HepG2 (cell line): ENCODE data around the gene LIM2. TPM values are rescaled to one million over a fixed set of nuclear protein-coding genes. Genes with fewer than 3 reads are reported as not detected.

Experiments
- ATF3 ChIP-seq: sonication (generic); formaldehyde crosslinking; IDR thresholded peaks from 2 replicates; pipeline ENCODE4 v1.4.0; 2020; ENCODE audit warnings: missing genetic modification reagents
- CC2D1A ChIP-seq: sonication (generic); formaldehyde crosslinking; IDR thresholded peaks from 2 replicates; pipeline ENCODE4 v1.8.1; 2023; ENCODE audit warnings: mild to moderate bottlenecking, missing genetic modification reagents
- CCDC6 ChIP-seq: sonication (generic); formaldehyde crosslinking; IDR thresholded peaks from 2 replicates; pipeline ENCODE4 v1.8.1; 2022; ENCODE audit warnings: mild to moderate bottlenecking, missing genetic modification reagents, moderate library complexity
- DBP ChIP-seq: sonication (generic); formaldehyde crosslinking; IDR thresholded peaks from 2 replicates; pipeline ENCODE4 v1.4.0; 2020; ENCODE audit warnings: missing genetic modification reagents; ENCODE audit errors: not compliant biosample characterization
- FOXJ3 ChIP-seq: sonication (generic); formaldehyde crosslinking; IDR thresholded peaks from 2 replicates; pipeline ENCODE4 v1.4.0; 2020; ENCODE audit warnings: missing genetic modification reagents, mild to moderate bottlenecking, borderline replicate concordance
- GFI1 ChIP-seq: sonication (generic); formaldehyde crosslinking; IDR thresholded peaks from 2 replicates; pipeline ENCODE4 v1.5.0; 2020; ENCODE audit warnings: missing genetic modification reagents, mild to moderate bottlenecking, borderline replicate concordance
- HHEX ChIP-seq: IDR thresholded peaks from 2 replicates; pipeline ENCODE4 v1.6.1; 2016; ENCODE audit warnings: control low read depth
- HNRNPH1 ChIP-seq: fragments of 200-400 bp; formaldehyde crosslinking; optimal IDR thresholded peaks from 2 replicates; pipeline ENCODE3; 2017; ENCODE audit warnings: mild to moderate bottlenecking, low read depth, low read length
- HOXA5 ChIP-seq: sonication (generic); formaldehyde crosslinking; IDR thresholded peaks from 2 replicates; pipeline ENCODE4 v1.4.0; 2020; ENCODE audit warnings: missing genetic modification reagents
- MEIS2 ChIP-seq: sonication (generic); formaldehyde crosslinking; IDR thresholded peaks from 2 replicates; pipeline ENCODE4 v1.9.0; 2021; ENCODE audit warnings: mild to moderate bottlenecking, missing genetic modification reagents
- MTERF4 ChIP-seq: sonication (generic); formaldehyde crosslinking; IDR thresholded peaks from 2 replicates; pipeline ENCODE4 v1.8.0; 2023; ENCODE audit warnings: mild to moderate bottlenecking, missing genetic modification reagents
- NCOA2 ChIP-seq: sonication (generic); formaldehyde crosslinking; IDR thresholded peaks from 2 replicates; pipeline ENCODE4 v1.8.0; 2022; ENCODE audit warnings: inconsistent platforms
- NR2F1 ChIP-seq, 2 experiments: fragments of 450-650 bp in 1 of 2; formaldehyde crosslinking in 1 of 2; IDR thresholded peaks; 2 replicates each; pipeline versions ENCODE4 v1.5.0 to v1.6.1; 2016 to 2020; ENCODE audit warnings: mild to moderate bottlenecking in 1 of 2, missing compliant biosample characterization in 1 of 2, missing genetic modification reagents in 1 of 2, moderate library complexity in 1 of 2
- NR3C1 ChIP-seq: sonication (generic); formaldehyde crosslinking; IDR thresholded peaks from 2 replicates; pipeline ENCODE4 v1.4.0; 2020; ENCODE audit warnings: missing genetic modification reagents
- SNAI1 ChIP-seq: sonication (generic); formaldehyde crosslinking; IDR thresholded peaks from 2 replicates; pipeline ENCODE4 v1.5.0; 2020; ENCODE audit warnings: mild to moderate bottlenecking, missing genetic modification reagents, borderline replicate concordance
- XRCC5 ChIP-seq: fragments of 200-400 bp; formaldehyde crosslinking; optimal IDR thresholded peaks from 2 replicates; pipeline ENCODE3; 2017; ENCODE audit warnings: mild to moderate bottlenecking, low read length
- ZBTB3 ChIP-seq: sonication (generic); formaldehyde crosslinking; IDR thresholded peaks from 2 replicates; pipeline ENCODE4 v1.4.0; 2020; ENCODE audit warnings: low read depth, mild to moderate bottlenecking, moderate library complexity, missing genetic modification reagents, borderline replicate concordance
- ZFP62 ChIP-seq: sonication (generic); formaldehyde crosslinking; IDR thresholded peaks from 2 replicates; pipeline ENCODE4 v1.4.0; 2020; ENCODE audit warnings: missing genetic modification reagents
- ZNF18 ChIP-seq: sonication (generic); formaldehyde crosslinking; IDR thresholded peaks from 2 replicates; pipeline ENCODE4 v1.8.0; 2022; ENCODE audit warnings: mild to moderate bottlenecking, missing genetic modification reagents; ENCODE audit not compliant: insufficient replicate concordance
- ZNF256 ChIP-seq: sonication (generic); formaldehyde crosslinking; conservative IDR thresholded peaks from 2 replicates; pipeline ENCODE4 v1.4.0; 2020; ENCODE audit warnings: missing genetic modification reagents
- ZNF317 ChIP-seq: sonication (generic); formaldehyde crosslinking; IDR thresholded peaks from 2 replicates; pipeline ENCODE4 v1.5.0; 2020; ENCODE audit warnings: mild to moderate bottlenecking, missing genetic modification reagents
- ZNF326 ChIP-seq: sonication (generic); formaldehyde crosslinking; IDR thresholded peaks from 2 replicates; pipeline ENCODE4 v1.4.0; 2020; ENCODE audit warnings: missing genetic modification reagents, borderline replicate concordance
- ZNF577 ChIP-seq: sonication (generic); formaldehyde crosslinking; IDR thresholded peaks from 2 replicates; pipeline ENCODE4 v1.4.0; 2020; ENCODE audit warnings: mild to moderate bottlenecking, low read depth, missing genetic modification reagents, borderline replicate concordance
- ZNF775 ChIP-seq: sonication (generic); formaldehyde crosslinking; IDR thresholded peaks from 2 replicates; pipeline ENCODE4 v1.4.0; 2020; ENCODE audit warnings: missing genetic modification reagents, mild to moderate bottlenecking, moderate library complexity, borderline replicate concordance
- ZSCAN30 ChIP-seq: sonication (generic); formaldehyde crosslinking; IDR thresholded peaks from 2 replicates; pipeline ENCODE4 v1.5.0; 2020; ENCODE audit warnings: mild to moderate bottlenecking, missing genetic modification reagents
- polyA plus RNA-seq, 8 experiments: library from polyadenylated mRNA; depleted of rRNA in 3 of 8; stranded (reverse) in 7 of 8; unstranded in 1 of 8; fragments of >200 nt; fragmentation: Illumina TruSeq in 4 of 8; extraction: Trizol in 4 of 8; gene quantifications; 2 replicates each; pipeline versions ENCODE4 v1.2.1 to v1.2.3, GENCODE V29; 2011 to 2016; ENCODE audit warnings: low read depth in 4 of 8, missing spikeins in 1 of 8, mixed read lengths in 1 of 8; ENCODE audit not compliant: insufficient read depth in 1 of 8
- total RNA-seq, 5 experiments: library from RNA; depleted of rRNA; stranded (reverse); fragments of >200 nt; fragmentation: Illumina TruSeq; extraction: Trizol; gene quantifications; 2 replicates each; pipeline ENCODE4 v1.2.3, GENCODE V29; 2016; ENCODE audit warnings: low read depth in 1 of 5

Gene LIM2
- total and polyA plus RNA-seq, 2 of the 13 experiments (the other 11 are each of a cell fraction or from before 2014, with no cell fraction given) = 1.3 TPM; not detected in 1

GRCh38 chr19:51366389-51367254 lies 21.2 kb downstream of the LIM2 start (continued):
- TF ChIP-seq GFI1 = no peak
- TF ChIP-seq MEIS2 (CRISPR knock-in tag) = peak; percentile 12; the same call in 1 of the 2 replicates
- peak; percentile 19 for TF ChIP-seq XRCC5
- no peak for TF ChIP-seq ZNF317
- TF ChIP-seq ZNF18 = no peak
- TF ChIP-seq ZNF326 (CRISPR knock-in tag) = no peak
- TF ChIP-seq NR2F1 (CRISPR knock-in tag; IDR thresholded peaks at IDR 0.05) = 0 out of 4 replicates have a peak, but pooled peaks of 1 of the 2 experiments have one; percentile 21
- no peak; the same call in 1 of the 2 replicates for TF ChIP-seq CCDC6 (CRISPR knock-in tag)
- no peak for TF ChIP-seq ZFP62
- TF ChIP-seq FOXJ3 (CRISPR knock-in tag) = no peak
- no peak for TF ChIP-seq CC2D1A
- TF ChIP-seq MTERF4 (CRISPR knock-in tag) = peak; percentile 7; the same call in 1 of the 2 replicates
- TF ChIP-seq HNRNPH1 = peak; percentile 90
- no peak; the same call in 1 of the 2 replicates for TF ChIP-seq NCOA2 (CRISPR knock-in tag)
- TF ChIP-seq HHEX (CRISPR knock-in tag) = no peak
- no peak for TF ChIP-seq ZSCAN30 (CRISPR knock-in tag)
- no peak for TF ChIP-seq ZNF775
- TF ChIP-seq ZBTB3 (CRISPR knock-in tag) = no peak
- TF ChIP-seq SNAI1 = no peak
- no peak for TF ChIP-seq DBP
- TF ChIP-seq ATF3 (CRISPR knock-in tag) = no peak
- TF ChIP-seq NR3C1 (CRISPR knock-in tag) = no peak
- TF ChIP-seq ZNF256 = no peak
- no peak; the same call in 1 of the 2 replicates for TF ChIP-seq HOXA5 (CRISPR knock-in tag)
- no peak for TF ChIP-seq ZNF577 (CRISPR knock-in tag)
